GM19463 (cell line): Measurements from ENCODE around the gene APOLD1.
"Not testable (repeated sequence)": the region's sequence is repeated elsewhere in the genome, so short reads cannot be mapped to it uniquely, and the experiment has no call there.

Experiments used
- ATAC-seq: cut with Tn5 transposase; IDR thresholded peaks from one replicate; pipeline ENCODE4 v1.9.1; 2021; ENCODE audit warnings: mild to moderate bottlenecking, moderate library complexity; ENCODE audit not compliant: unreplicated experiment

The APOLD1 gene

DNA sequence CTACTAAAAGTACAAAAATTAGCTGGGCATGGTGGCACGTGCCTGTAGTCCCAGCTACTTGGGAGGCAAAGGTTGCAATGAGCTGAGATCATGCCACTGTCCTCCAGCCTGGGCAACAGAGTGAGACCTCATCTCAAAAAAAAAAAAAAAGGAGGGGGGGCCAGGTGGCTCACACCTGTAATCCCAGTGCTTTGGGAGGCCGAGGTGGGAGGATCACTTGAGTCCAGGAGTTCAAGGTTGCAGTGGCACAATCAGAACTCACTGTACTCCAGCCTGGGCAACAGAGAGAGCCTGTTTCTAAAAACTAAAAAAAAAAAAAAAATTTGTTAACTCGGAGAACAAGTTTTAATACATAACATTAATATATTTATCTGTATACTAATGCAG is 22.1 kb downstream of the APOLD1 start:
- ATAC-seq: not testable (repeated sequence)

DNA sequence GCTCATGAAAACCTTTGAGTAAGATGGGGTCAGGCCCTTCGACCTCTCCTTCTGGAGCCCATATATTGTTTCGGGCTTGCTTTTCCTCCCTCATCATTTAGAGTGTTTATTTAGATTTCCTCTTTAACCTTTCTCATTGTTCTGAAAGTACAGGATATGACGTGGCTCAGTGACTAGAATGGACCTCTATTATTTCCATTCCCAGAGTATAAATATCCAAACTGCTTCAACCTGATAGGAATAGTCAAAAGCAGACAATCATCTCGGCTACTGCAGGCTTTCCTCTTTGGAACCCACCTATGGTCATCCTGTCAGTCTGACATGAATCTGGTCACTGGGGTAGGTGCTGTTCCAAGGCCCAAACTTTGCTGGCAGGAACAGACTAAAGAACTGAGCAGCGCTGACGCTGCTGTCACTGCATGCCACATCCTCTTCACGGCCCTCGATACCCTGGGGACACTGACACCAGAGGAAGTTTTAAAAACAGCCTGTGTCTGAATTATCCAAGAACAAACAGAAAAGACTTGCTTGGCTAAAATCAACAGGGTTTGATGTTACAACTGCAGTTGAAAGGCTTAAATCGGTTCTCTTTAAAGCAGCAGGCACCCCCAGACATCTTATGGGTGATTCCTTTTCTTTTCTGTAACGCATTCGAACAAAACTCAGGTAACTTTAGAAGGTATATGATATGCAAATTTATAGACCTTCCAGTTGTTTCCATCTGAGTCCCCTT is 22.7 kb downstream of the APOLD1 start:
- peak; percentile 47 for ATAC-seq

DNA sequence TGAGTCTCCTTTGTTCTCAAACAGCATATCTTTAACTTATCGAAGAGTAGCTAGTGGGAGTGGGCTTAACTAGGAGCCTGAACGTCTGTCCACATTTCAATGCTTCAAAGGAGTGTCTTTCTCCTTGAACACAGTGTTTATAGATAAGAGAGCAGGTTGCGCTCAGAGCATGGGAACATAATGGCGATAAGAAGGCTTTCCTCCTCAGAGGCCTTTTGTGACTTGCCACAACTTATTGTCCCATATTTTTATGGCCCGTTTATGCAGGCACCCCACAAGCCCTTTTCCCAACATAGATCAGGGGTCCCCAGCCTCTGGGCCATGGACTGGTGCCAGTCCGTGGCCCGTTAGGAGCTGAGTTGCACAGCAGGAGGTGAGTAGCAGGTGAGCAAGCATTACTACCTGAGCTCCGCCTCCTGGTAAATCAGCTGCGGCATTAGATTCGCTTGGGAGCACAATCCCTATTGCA is 25.1 kb downstream of the APOLD1 start:
- ATAC-seq: no peak

DNA sequence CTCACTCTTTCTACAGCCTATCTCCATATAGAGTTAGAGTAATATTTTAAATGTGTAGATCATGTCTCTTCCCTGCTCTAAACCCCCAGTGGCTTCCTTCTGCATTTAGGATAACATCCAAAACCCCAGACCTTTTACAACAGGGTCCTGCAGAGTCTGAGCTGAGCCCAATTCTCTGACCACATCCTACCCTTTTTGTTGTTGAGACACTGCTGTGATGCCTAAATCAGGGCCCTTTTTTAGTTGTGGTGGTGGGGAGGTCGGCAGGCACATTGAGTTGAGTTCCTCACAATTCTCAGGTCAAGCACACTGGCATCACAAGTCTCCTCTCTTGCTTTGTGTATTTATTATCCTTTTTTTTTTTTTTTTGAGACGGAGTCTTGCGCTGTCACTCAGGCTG is 25.9 kb downstream of the APOLD1 start:
- no peak for ATAC-seq

DNA sequence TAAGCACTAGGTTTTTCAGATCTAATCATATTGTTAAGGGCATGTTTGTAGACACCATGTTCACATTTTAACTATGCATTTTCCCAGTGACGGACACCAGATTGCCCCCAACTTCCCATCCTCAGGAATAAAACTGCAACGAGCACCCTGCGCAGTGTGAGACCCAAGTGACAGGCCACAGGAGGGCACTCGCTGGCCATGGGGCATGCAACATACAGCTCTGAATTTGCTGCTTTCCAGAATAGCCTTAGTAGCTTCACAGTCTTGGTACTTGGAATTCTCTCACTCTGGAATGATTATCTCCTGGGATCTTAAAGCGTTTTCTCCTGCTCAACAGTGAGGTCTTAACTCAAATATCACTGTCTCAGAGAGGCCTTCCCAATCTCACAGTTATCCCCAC is 26.7 kb downstream of the APOLD1 start:
- no peak for ATAC-seq

DNA sequence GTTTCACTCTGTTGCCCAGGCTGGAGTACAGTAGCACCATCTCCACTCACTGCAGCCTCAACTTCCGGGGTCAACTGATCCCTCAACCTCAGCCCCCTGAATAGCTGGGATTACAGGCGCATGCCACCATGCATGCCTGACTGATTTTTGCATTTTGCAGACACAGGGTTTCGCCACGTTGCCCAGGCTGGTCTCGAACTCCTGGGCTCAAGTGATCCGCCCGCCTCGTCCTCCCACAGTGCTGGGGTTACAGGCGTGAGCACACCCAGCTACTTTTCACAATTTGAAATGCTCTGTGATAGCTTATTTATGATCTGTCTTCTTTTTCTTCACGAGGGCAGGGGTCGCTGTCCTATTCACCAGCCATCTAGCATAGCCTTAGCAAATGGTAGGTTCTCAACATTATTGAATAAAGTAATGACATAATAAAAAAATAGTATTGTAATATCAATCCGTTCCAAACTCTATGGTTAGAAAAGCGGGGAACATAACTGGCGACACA is 27.2 kb downstream of the APOLD1 start:
- no peak for ATAC-seq

DNA sequence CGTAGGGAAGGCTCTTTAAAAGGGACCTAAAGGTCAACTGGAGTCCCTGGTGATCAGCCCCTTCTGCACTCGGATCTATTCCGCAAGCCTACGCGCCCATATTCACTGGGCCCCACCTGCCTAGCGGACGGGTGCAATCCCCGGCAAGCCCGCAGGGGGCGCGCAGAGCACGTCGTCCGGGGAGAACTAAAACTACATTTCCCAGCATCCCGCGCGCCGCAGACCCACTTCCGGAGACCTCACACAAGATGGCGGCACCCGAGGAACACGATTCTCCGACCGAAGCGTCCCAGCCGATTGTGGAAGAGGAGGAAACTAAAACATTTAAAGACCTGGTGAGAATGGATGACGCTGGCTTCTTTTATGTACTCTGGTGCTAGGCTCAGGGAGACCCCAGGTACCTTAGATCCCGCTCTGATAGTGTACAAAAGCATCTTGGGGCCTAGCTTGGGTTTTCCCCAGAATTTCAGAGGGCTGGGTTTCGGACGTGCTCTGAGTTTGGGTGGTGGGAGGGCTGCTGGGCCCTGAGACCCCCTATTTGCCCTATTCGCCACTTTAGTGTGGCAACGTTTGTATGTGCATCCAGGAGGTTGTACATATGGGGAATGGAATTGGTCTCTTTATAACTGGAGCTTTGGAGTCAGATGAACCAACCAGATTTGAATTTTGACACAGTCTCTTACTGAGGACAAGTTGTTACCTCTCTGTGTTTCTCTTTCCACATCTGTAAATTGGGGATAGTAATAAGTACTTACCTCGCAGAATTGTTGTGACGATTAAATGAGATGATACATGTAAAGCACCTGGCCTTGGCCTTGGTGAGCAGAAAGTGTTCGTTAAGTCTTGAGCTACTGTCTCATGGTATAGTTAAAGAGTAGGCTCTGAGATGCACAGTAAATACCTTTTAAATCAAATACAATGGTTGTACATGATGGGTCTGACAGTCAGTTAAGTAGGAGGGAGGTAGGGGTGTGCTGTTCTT is 28.0 kb downstream of the APOLD1 start, which contains the start of gene DDX47:
DDX47 (plus strand) TSS at position 227 of the 982 bp plus-strand sequence; CDS start at position 249, 22 bp downstream.
- peak; percentile 82 for ATAC-seq

DNA sequence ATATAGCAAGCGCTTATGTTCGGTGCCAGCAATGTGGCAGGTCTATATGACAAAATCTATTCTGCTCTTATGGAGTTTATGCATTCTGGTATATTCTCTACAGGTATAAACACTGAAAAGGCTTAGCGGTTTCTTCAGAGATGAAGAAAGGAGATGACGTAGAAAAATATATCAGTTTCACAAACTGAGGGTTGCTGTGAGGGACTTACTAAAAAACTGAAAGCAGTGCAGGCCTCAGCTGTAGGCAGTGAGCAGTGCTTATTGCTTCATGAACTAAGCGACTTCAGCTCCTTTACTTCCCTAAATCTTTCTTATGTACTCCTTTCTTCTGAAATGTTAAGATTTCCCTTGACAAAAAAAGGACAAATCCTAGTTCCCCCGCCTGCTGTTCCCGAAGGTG is 32.2 kb downstream of the APOLD1 start:
- ATAC-seq: no peak

DNA sequence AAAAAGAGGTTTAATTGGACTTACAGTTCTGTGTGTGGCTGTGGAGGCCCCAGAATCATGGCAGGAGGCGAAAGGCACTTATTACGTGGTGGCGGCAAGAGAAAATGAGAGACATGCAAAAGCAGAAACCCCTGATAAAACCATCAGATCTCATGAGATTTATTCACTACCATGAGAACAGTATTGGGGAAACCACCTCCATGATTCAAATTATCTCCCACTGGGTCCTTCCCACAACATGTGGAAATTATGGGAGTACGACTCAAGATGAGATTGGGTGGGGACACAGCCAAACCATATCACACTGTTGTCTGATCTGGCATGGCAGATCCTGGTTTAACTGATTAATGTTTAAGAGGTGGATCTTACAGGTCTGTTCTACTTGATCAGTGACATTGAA is 33.2 kb downstream of the APOLD1 start:
- no peak for ATAC-seq

DNA sequence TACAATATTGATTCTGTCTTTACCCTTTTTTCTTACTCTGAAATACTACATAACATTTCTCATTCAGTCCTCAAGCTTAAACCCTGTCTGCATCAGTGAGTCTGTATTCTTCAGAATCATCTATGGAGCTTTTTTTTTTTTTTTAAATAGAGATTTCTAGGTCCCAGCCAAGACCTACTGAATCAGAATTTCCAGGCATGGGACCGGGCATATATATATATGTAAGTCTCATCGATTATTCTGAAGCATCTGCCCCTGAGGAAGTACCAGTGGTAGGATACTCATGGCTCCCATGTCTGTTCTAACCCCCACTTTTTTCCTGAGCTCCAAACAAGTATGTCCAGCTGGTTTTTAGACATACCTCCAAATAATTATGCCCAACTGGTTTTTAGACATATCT is 33.8 kb downstream of the APOLD1 start:
- no peak for ATAC-seq

DNA sequence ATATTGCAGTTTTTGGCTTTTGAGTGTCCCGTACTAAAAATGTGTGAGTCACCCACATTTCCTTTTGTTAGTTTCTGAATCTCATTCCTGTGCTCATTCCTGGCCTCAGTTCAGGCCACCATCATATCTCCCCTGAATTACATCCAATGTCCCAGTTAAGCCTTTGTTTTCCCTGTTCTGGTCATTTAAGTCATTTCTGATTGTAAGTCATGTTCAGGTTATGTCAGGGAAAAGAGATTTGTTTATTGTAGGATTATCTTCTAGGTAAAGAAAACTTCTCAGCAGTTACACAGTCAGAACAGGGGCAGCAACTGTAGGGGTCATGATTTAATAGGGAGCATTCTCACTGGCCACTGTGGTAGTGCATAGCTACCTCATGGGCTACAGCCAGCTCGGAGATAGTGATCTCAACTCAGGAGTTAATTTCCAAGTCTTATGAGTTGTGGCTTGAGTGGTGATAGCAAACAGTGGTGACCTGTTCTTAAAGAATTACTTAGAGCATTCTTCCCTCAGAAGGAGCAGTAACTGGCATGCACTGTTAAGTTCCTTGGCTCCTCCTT is 34.4 kb downstream of the APOLD1 start:
- no peak for ATAC-seq

DNA sequence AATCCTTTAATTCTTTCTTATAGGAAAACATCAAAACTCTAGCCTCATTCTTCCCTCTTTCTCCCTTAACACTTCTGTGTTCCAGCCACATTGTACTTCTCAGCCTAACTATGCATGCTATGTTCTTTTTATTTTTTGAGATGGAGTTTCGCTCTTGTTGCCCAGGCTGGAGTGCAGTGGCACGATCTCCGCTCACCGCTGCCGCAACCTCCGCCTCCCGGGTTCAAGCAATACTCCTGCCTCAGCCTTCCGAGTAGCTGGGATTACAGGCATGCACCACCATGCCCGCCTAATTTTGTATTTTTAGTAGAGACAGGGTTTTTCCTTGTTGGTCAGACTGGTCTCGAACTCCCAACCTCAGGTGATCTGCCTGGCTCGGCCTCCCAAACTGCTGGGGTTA is 34.9 kb downstream of the APOLD1 start:
- not testable (repeated sequence) for ATAC-seq

DNA sequence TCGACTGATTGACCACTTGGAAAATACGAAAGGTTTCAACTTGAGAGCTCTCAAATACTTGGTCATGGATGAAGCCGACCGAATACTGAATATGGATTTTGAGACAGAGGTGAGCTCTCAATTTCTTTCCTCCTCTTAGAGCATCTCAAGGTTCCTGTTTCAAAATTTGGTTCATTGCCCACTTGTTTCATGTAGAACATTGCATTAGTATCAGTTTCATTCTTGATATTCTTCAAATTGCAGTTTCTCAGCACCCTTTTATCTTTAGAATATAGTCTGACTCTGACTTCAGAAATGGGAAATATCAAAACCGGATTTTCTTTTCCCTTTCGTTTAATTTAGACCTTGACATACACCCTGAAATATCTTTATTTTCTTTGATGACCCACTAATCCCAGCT is 36.5 kb downstream of the APOLD1 start:
- peak; percentile 52 for ATAC-seq

DNA sequence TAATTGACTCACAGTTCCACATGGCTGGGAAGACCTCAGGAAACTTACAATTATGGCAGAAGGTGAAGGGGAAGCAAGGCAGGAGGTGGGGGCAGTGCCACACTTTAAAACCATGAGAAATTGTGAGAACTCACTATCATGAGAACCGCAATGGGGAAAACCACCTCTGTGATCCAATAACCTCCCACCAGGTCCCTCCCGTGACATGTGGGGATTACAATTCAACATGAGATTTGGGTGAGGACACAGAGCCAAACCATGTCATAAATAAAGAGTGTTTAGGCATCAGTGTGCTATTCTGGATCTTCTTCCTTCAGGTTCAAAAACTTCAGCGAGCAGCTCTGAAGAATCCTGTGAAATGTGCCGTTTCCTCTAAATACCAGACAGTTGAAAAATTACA is 37.4 kb downstream of the APOLD1 start:
- ATAC-seq: no peak

DNA sequence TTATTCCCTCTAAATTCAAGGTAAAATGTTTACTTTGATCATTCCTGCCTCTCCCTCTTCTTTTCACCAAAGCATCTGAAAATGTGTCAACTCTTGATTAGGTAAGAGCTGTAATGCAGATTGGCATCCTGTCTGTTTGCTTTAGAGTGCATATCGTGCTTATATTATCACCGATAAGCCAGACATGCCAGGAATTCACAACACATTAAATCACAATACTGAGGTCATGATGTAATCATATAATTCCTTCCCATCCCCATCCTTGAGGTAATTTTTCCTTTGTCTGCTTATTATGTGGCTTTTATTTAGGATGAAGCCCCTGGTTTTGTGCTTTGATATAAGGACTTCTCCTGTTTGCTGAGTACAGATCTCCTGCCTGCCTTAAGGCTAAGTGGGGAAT is 37.8 kb downstream of the APOLD1 start:
- ATAC-seq: no peak

DNA sequence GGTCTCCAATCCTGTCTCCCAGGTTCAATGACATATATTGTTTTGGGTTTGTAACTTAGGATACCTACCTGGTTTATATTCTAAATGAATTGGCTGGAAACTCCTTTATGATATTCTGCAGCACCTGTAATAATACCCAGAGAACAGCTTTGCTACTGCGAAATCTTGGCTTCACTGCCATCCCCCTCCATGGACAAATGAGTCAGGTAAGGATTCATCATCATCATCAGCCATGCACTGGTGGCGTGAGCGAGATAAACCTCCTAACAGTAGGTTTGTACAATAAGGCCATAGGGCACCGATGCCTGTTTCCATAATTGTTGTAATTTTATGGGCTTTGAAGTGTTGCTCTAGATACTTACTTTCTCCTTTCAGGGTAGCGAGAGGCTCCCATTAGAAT is 38.4 kb downstream of the APOLD1 start:
- ATAC-seq: no peak

DNA sequence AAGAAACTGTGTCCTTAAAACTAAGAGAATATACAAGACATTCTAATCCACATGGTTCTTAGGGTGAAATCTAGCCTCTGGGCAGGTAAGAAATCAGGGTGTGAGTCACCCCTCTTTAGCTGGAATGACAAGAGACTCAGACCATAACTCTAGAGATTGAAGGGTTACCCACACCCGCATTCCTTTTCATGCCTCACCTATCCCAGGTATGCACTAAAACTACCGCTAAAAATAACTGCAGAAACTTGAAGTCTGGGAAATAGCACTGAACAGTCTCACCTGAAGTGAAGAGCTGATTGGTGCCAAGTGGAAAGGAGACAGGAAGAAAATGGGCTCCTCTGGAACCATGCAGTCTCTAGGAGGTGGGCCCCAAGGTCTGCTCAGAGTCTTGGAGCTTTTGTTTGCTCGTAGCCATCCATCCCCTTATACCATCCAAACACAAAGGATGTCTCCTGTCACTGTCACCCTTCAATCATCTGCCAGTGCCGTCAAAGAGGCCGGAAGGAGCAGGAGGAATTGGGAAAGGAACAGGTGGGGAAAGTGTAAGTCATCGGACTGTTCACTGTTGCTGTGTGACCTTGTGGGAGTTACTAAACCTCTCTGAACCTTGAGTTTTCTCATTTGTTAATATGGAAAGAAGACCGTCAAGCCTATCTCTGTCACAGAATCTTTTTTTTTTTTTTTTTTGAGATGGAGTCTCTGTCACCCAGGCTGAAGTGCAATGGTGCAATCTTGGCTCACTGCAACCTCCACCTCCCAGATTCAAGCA is 50.1 kb downstream of the APOLD1 start:
- ATAC-seq: no peak

DNA sequence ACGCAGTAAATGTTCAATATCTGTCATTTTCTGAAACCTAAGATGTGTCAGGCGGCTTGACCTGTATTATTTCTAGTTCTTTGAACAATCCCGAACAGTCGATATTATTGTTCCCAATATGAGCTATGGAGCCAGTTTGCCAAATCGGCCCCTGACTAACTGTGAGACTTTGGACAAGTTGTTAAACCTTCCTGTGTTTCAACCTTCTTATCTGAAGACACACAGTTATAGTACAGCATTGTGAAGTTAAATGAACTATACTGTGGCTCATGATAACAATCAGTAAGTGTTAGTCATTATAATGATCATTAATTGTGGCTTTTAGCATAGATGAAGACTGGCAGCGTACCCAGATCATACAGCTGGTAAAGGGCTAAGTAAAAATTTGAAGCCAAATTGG is 51.1 kb downstream of the APOLD1 start:
- no peak for ATAC-seq

DNA sequence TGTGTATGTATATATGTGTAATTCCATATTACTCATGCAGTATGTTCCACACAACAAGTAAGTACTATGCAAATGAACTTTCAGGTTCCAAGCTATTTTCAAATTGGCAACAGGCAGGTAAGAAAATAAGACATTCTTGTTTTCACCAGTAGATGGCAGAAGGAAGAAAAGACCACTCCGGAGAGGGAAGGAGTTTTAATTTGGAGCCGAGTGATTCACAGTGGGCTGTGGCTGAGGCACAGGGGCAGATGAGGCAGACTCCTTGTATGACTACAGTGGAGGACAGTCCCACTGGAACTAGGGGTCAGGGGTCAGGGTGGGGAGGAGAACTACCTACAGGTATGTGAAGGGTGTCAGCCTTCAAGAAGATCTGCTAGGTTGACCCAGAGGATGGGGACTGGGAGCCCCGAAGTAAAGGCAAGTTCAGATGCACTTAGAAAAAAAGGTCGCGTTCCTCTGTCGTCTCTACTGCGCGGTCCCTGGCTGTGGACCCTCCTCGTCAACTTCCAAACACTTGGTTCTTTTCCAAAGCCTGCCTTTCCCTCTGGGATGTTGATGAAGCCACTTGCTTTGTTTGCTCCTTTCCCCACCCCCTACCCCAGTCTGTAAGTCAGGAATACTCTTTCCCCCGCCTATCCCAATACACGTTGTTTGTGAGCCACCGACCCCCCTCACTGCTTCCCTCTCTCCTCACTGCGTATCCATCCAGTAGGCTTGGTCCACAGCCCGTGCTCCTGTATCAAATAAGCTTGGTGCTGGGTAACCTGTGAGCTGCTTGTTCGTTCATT is 51.8 kb downstream of the APOLD1 start:
- ATAC-seq: no peak

DNA sequence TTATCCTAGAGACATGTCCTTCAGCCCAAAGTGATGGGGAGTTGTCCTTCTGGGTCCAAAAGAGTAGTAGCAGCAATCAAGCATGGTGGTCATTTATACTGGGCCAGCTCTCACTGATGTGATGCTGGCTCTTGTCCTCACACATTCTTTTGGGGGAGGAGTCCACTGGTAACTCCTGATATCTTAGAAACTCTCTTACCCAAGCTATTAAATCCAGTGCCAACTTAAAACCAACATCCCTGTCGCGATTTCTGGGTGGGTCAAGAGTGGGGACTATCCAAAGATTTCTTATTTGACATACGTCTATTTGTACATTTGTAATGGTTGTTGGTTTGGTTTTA is 52.3 kb downstream of the APOLD1 start:
- ATAC-seq: no peak
